NCI-H1436 (cell line): ENCODE data around the gene MAGEL2.
"Not testable (repeated sequence)": the region's sequence is repeated elsewhere in the genome, so short reads cannot be mapped to it uniquely, and the experiment has no call there.

ENCODE experiments used
- DNase-seq: peaks from one replicate; lab custom pipeline; 2025; lab: John Stamatoyannopoulos, UW

Gene MAGEL2

GRCh38 chr15:23606226-23606625 is 41.4 kb downstream of the MAGEL2 start:
- no peak for DNase-seq

- no peak for DNase-seq
Measured at GRCh38 chr15:23602124-23602523, 45.5 kb downstream of the MAGEL2 start.

GRCh38 chr15:23599053-23599452 is 48.6 kb downstream of the MAGEL2 start:
- DNase-seq: no peak

- DNase-seq: not testable (repeated sequence)
Measured at GRCh38 chr15:23597278-23597677, 50.4 kb downstream of the MAGEL2 start.

- DNase-seq: no peak
Measured at GRCh38 chr15:23596736-23597135, 50.9 kb downstream of the MAGEL2 start.

GRCh38 chr15:23595368-23595767 is 52.3 kb downstream of the MAGEL2 start:
- no peak for DNase-seq

- no peak for DNase-seq
Measured at GRCh38 chr15:23594252-23594770, 53.4 kb downstream of the MAGEL2 start.
